Cortex of kidney (tissue), 1 donor: ENCODE measurements around the gene STAT3.
"Not testable (repeated sequence)": the region's sequence is repeated elsewhere in the genome, so short reads cannot be mapped to it uniquely, and the experiment has no call there.

Experiments
- DNase-seq: peaks from one replicate; lab custom pipeline; 2025; lab: John Stamatoyannopoulos, UW

Gene STAT3

GRCh38 chr17:42409523-42410318 lies 21.5 kb upstream of the STAT3 start:
- DNase-seq, result no peak

DNA sequence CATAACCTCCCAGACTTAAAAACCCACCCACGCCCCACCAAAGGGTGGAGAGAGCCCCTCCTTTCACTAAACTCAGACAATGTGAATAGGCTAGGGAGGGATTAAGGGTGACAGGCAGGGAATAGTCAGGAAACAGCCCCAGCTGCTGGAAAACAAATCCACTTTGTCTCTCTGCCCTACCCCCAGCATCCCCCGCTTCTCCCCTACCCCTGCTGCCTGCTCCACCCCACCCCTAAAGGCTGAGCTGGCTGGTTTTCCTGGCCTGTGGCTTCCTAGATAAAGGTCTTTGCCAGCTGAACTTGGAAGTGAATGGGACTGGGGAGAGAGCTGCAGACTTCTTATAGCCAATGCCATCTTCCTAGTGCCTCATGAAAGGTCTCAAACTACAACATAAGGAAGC lies 19.8 kb upstream of the STAT3 start:
- DNase-seq, result no peak

GRCh38 chr17:42407289-42407836 lies 19.1 kb upstream of the STAT3 start:
- DNase-seq, result no peak

GRCh38 chr17:42406615-42407288 lies 18.5 kb upstream of the STAT3 start:
- no peak for DNase-seq

- no peak for DNase-seq
Measured at GRCh38 chr17:42405963-42406495, 17.8 kb upstream of the STAT3 start.

GRCh38 chr17:42405076-42405475 lies 16.8 kb upstream of the STAT3 start:
- no peak for DNase-seq

DNA sequence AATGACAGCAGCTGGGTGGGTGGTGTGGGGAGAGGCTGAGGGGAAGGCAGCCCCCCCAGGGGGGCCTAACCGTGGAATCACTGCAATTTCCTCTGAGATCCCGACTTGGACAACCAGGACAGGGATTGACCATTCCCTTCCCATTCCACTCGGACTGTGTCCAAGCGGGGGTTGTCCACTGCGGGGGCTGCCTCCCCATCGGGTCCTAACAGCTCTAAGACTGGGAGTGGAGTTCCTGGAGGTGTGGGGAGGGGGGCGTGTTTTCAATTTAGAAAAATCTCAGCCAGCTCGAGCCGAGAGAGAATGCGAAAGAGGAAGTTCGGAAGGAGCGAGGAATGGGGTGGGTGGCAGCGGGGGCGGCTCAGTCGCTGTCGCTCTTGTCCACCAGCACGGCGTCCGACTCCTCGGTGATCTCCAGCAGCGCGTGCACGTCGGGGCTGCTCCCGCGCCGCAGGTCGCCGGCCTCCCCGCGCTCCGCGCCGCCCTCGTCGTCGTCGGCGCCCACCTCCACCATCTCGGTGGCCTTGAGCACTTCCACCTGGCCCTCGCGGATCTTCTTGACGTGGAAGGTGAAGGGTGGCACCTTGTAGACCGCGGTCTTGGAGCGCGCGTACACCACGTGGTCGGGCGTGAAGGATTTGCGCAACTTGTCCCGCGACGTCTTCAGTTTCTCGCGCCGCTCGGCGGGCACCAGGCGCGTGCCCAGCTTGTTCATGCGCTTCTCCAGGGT lies 16.2 kb upstream of the STAT3 start:
- no peak for DNase-seq

GRCh38 chr17:42403150-42403549 lies 14.9 kb upstream of the STAT3 start:
- no peak for DNase-seq

DNA sequence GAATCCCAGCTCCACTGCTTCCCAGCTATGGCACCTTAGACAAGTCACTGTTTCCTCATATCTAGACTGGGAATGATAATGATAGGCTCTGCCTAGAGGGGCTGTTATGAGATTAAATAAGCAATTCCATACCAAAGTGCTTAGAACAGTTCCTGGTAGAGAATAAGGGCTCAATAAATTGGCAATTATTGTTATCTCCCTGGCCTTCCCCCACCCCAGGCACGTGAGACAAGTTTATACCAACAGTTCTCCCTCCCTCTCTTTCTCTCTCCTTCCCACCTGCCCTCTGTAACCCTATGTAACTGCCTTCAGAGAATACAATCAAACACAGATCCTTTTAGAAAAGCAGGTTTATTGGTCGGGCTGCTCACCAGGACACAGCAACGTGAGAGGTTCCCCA lies 13.9 kb upstream of the STAT3 start:
- no peak for DNase-seq

DNA sequence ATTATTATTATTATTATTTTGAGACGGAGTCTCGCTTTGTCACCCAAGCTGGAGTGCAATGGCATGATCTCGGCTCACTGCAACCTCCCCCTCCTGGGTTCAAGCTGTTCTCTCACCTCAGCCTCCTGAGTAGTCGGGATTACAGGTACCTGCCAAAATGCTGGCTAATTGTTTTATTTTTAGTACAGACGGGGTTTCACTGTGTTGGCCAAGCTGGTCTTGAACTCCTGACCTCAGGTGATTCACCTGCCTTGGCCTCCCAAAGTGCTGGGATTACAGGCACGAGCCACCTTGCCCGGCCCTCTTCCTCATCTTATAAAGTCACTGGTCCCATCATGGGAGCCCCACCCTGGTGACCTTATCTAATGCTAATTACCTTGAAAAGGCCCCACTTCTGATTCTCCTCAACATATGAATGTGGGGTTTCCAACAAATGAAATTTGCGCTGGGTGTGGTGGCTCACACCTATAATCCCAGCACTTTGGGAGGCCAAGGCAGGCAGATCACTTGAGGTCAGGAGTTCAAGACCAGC lies 12.7 kb upstream of the STAT3 start:
- DNase-seq, result not testable (repeated sequence)

- DNase-seq, result no peak
Measured at GRCh38 chr17:42399948-42400843, 12.0 kb upstream of the STAT3 start.

- no peak for DNase-seq
Measured at GRCh38 chr17:42399121-42399520, 10.9 kb upstream of the STAT3 start.

DNA sequence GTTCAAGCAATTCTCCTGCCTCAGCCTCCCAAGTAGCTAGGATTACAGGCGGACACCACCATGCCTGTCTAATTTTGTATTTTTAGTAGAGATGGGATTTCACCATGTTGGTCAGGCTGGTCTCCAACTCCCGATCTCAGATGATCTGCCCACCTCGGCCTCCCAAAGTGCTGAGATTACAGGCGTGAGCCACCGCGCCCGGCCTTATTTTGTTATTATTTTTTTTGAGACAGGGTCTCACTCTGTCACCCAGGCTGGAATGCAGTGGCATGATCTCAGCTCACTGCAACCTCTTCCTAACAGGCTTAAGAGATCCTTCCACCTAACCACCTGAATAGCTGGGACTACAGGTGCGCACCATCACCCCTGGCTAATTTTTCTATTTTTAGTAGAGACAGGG lies 7.4 kb upstream of the STAT3 start:
- not testable (repeated sequence) for DNase-seq

- no peak for DNase-seq
Measured at GRCh38 chr17:42394838-42395237, 6.6 kb upstream of the STAT3 start.

- DNase-seq, result no peak
Measured at GRCh38 chr17:42392692-42393415, 4.6 kb upstream of the STAT3 start.

- DNase-seq, result not testable (repeated sequence)
Measured at GRCh38 chr17:42391439-42391838, 3.2 kb upstream of the STAT3 start.

- no peak for DNase-seq
Measured at GRCh38 chr17:42389899-42390298, 1.7 kb upstream of the STAT3 start.

DNA sequence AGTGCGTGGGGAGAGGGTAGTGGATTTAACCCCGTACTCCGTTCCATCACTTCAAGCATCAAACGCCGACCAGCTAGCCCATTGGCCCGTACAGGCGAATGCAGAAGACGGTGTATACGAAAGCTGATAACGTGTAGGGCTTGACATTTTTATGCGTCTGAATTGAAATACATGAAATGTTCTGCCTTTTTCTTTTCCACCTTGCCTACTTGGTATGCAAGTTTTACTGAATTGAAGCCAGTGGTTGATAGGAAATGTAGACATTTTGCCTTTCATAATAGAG lies 834 bp upstream of the STAT3 start:
- no peak for DNase-seq

- no peak for DNase-seq
Measured at GRCh38 chr17:42387661-42388380, 421 bp downstream of the STAT3 start.
